ENCODE data around the gene ZDHHC8.

Gene ZDHHC8

DNA sequence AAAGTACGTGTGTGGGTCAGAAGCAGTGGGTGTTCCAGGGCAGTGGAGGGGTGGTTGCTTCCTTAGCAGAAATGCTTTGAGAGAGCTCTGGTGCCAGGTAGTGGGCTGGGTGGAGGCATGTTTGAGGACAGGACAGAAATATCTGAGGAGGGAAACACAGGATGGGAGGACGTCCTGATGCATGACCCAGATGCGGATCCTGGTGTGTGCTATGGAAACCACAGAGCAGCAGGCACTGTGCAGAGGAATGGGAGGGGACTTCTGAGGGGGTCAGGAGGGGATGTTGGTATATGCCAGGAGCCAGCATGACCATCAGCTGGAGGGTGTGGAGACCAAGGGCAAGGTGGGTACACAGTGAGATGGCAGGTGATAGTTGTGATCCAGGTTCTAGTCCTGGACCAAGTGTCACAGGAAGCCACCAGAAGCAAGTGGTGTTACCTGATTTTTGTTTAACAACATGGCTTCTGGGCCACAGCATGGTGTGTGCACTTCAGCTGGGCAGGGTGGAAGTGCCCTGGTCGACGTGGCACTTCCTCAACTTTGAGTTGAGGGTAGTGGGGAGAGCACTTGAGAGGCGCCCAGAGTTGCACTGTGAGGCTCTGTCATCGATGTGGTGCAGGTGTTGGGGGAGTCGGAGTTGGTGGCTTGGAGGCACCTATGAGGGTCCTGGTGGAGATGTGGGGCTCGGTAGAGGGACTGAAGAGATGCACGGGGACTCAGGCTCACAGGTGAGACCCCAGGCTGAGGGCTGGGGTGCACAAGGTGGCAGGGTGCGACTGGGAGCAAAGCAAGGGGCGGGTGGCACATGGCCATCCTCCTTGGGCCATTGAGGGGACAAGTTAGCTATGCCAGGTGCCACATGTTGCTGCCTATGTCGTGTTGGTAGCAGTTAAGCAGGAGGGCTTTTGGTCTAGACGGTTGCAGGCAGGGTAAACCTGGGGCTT, 44.0 kb upstream of the ZDHHC8 start:
- H2BK120ac ChIP-seq (ENCODE audit: low read depth, low read length), result peak overlapping the region; percentile 24
- no peak overlapping the region for H3K27ac ChIP-seq (replicated peaks; ENCODE audit: low read length)
- DNase-seq (ENCODE audit: low spot score), result no peak
- no peak overlapping the region for H3K14ac ChIP-seq (ENCODE audit: low read length)
- no peaks in the 10 kb centered on the region for H3K9me3 ChIP-seq (replicated peaks in 1 of 2; ENCODE audit: control insufficient read depth in 2 of 2, insufficient read depth in 1 of 2, low read depth in 1 of 2, low read length in 2 of 2)
- no peak overlapping the region for H2BK12ac ChIP-seq (ENCODE audit: low read length)
- no peak overlapping the region for H4K91ac ChIP-seq (ENCODE audit: low read depth, low read length, poor library complexity)
- no peak overlapping the region for H2AK5ac ChIP-seq (ENCODE audit: low read depth, low read length)
- H3K4me2 ChIP-seq (ENCODE audit: insufficient read depth, low read length, poor library complexity, severe bottlenecking), result no peak overlapping the region
- H4K8ac ChIP-seq (ENCODE audit: low read depth, low read length), result no peak overlapping the region
- H3K9ac ChIP-seq (ENCODE audit: low read depth, low read length, poor library complexity), result peak overlapping the region; percentile 56
- H3K4me1 ChIP-seq (ENCODE audit: control insufficient read depth in 2 of 2, insufficient read depth in 1 of 2, low read depth in 1 of 2, low read length in 2 of 2), result peaks cover 11 to 13% of the 10 kb centered on the region in 2 donors
- peak overlapping the region; percentile 48 for H2BK5ac ChIP-seq (ENCODE audit: low read length)
- no CpG with 5 or more reads among the region's 14 CpGs for WGBS, 2 donors (ENCODE audit: extremely low coverage in 2 of 2, insufficient read length in 2 of 2, insufficient replicate concordance in 1 of 2)
- no peak overlapping the region for H2AFZ ChIP-seq (ENCODE audit: low read length)
- H2BK15ac ChIP-seq (ENCODE audit: low read length), result no peak overlapping the region
- H3K79me1 ChIP-seq (ENCODE audit: low read depth, low read length), result peaks cover 52% of the 10 kb centered on the region
- H3K36me3 ChIP-seq (replicated peaks in 1 of 2; ENCODE audit: control insufficient read depth in 2 of 2, insufficient read depth in 2 of 2, low read length in 2 of 2), result peaks cover 71 to 100% of the 10 kb centered on the region in 2 donors
- no peak overlapping the region for H3K18ac ChIP-seq (ENCODE audit: low read length)
- no peak overlapping the region for H3K4ac ChIP-seq (ENCODE audit: low read length)
- peak overlapping the region; percentile 77 for H3K23ac ChIP-seq (ENCODE audit: low read depth, low read length, poor library complexity)
- peak overlapping the region in 1 of 2 donors; percentile 12 for H3K4me3 ChIP-seq (ENCODE audit: low read length in 2 of 2)
- H3K27me3 ChIP-seq (ENCODE audit: control insufficient read depth in 3 of 3, insufficient read depth in 3 of 3, low read depth in 1 of 3, low read length in 3 of 3), result no peaks in the 10 kb centered on the region

GRCh38 chr22:20088263-20088648, 43.3 kb upstream of the ZDHHC8 start:
- no peak overlapping the region for H4K91ac ChIP-seq (ENCODE audit: low read depth, low read length, poor library complexity)
- H3K27ac ChIP-seq (replicated peaks; ENCODE audit: low read length), result no peak overlapping the region
- peak overlapping the region; percentile 77 for H3K23ac ChIP-seq (ENCODE audit: low read depth, low read length, poor library complexity)
- no peak overlapping the region for H3K4me3 ChIP-seq (ENCODE audit: low read length in 2 of 2)
- H3K27me3 ChIP-seq (ENCODE audit: control insufficient read depth in 3 of 3, insufficient read depth in 3 of 3, low read depth in 1 of 3, low read length in 3 of 3), result no peaks in the 10 kb centered on the region
- no peak overlapping the region for H2BK12ac ChIP-seq (ENCODE audit: low read length)
- no peak overlapping the region for H2BK15ac ChIP-seq (ENCODE audit: low read length)
- peaks cover 70 to 100% of the 10 kb centered on the region in 2 donors for H3K36me3 ChIP-seq (replicated peaks in 1 of 2; ENCODE audit: control insufficient read depth in 2 of 2, insufficient read depth in 2 of 2, low read length in 2 of 2)
- no peaks in the 10 kb centered on the region for H3K9me3 ChIP-seq (replicated peaks in 1 of 2; ENCODE audit: control insufficient read depth in 2 of 2, insufficient read depth in 1 of 2, low read depth in 1 of 2, low read length in 2 of 2)
- H3K14ac ChIP-seq (ENCODE audit: low read length), result no peak overlapping the region
- H2AK5ac ChIP-seq (ENCODE audit: low read depth, low read length), result no peak overlapping the region
- H4K8ac ChIP-seq (ENCODE audit: low read depth, low read length), result no peak overlapping the region
- no CpG with 5 or more reads among the region's 8 CpGs for WGBS, 2 donors (ENCODE audit: extremely low coverage in 2 of 2, insufficient read length in 2 of 2, insufficient replicate concordance in 1 of 2)
- no peak for DNase-seq (ENCODE audit: low spot score)
- peak overlapping the region; percentile 24 for H2BK120ac ChIP-seq (ENCODE audit: low read depth, low read length)
- no peak overlapping the region for H2BK5ac ChIP-seq (ENCODE audit: low read length)
- no peak overlapping the region for H3K18ac ChIP-seq (ENCODE audit: low read length)
- H2AFZ ChIP-seq (ENCODE audit: low read length), result no peak overlapping the region
- no peak overlapping the region for H3K4ac ChIP-seq (ENCODE audit: low read length)
- no peak overlapping the region for H3K9ac ChIP-seq (ENCODE audit: low read depth, low read length, poor library complexity)
- H3K4me1 ChIP-seq (ENCODE audit: control insufficient read depth in 2 of 2, insufficient read depth in 1 of 2, low read depth in 1 of 2, low read length in 2 of 2), result peaks cover 6 to 9% of the 10 kb centered on the region in 2 donors
- H3K79me1 ChIP-seq (ENCODE audit: low read depth, low read length), result peaks cover 52% of the 10 kb centered on the region
- H3K4me2 ChIP-seq (ENCODE audit: insufficient read depth, low read length, poor library complexity, severe bottlenecking), result no peak overlapping the region

DNA sequence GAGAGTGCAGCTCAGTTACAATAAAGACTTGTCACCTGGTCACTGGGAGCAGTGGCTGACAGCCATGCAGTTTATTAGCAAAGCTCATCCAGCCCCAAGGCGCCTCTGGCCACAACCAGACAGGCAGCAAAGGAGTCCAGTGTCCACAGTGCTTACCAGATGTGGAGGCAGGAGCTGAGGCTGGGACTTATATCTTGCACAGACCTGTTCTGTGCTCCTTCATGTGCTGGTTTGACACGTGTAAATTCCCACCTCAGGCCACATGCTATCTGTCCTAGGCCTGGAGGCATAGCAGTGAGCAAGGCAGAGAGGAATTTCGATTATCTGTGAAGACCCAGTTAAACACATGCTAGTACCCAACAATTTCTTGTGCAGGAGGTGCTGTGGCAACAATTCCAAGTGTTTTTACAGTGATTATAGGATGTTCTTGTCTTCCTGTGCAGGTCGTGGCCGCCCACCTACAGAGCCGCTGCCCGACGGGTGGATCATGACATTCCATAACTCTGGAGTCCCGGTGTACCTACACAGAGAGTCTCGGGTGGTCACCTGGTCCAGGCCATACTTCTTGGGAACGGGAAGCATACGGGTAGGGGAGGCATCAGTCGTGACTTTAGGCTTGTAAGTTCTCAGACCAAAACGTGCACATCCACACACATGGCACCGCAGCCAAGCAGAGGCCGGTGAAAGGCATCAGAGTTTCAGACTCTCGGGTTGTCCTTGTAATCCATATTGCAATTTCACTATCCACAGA, 42.2 kb upstream of the ZDHHC8 start:
- H3K18ac ChIP-seq (ENCODE audit: low read length), result no peak overlapping the region
- no peak overlapping the region for H4K91ac ChIP-seq (ENCODE audit: low read depth, low read length, poor library complexity)
- no peak overlapping the region for H3K23ac ChIP-seq (ENCODE audit: low read depth, low read length, poor library complexity)
- H3K9me3 ChIP-seq (replicated peaks in 1 of 2; ENCODE audit: control insufficient read depth in 2 of 2, insufficient read depth in 1 of 2, low read depth in 1 of 2, low read length in 2 of 2), result no peaks in the 10 kb centered on the region
- no peak for DNase-seq (ENCODE audit: low spot score)
- peak overlapping the region; percentile 10 for H2BK5ac ChIP-seq (ENCODE audit: low read length)
- H2AK5ac ChIP-seq (ENCODE audit: low read depth, low read length), result no peak overlapping the region
- H3K79me1 ChIP-seq (ENCODE audit: low read depth, low read length), result peaks cover 52% of the 10 kb centered on the region
- no peak overlapping the region for H2BK12ac ChIP-seq (ENCODE audit: low read length)
- H3K27ac ChIP-seq (replicated peaks; ENCODE audit: low read length), result no peak overlapping the region
- peaks cover 81 to 100% of the 10 kb centered on the region in 2 donors for H3K36me3 ChIP-seq (replicated peaks in 1 of 2; ENCODE audit: control insufficient read depth in 2 of 2, insufficient read depth in 2 of 2, low read length in 2 of 2)
- no peak overlapping the region for H4K8ac ChIP-seq (ENCODE audit: low read depth, low read length)
- H3K4me1 ChIP-seq (ENCODE audit: control insufficient read depth in 2 of 2, insufficient read depth in 1 of 2, low read depth in 1 of 2, low read length in 2 of 2), result peaks cover 0 to 5% of the 10 kb centered on the region in 2 donors
- no peak overlapping the region for H2BK15ac ChIP-seq (ENCODE audit: low read length)
- H3K9ac ChIP-seq (ENCODE audit: low read depth, low read length, poor library complexity), result no peak overlapping the region
- H3K4me3 ChIP-seq (ENCODE audit: low read length in 2 of 2), result no peak overlapping the region
- no CpG with 5 or more reads among the region's 17 CpGs for WGBS, 2 donors (ENCODE audit: extremely low coverage in 2 of 2, insufficient read length in 2 of 2, insufficient replicate concordance in 1 of 2)
- H2AFZ ChIP-seq (ENCODE audit: low read length), result no peak overlapping the region
- no peaks in the 10 kb centered on the region for H3K27me3 ChIP-seq (ENCODE audit: control insufficient read depth in 3 of 3, insufficient read depth in 3 of 3, low read depth in 1 of 3, low read length in 3 of 3)
- H2BK120ac ChIP-seq (ENCODE audit: low read depth, low read length), result no peak overlapping the region
- no peak overlapping the region for H3K14ac ChIP-seq (ENCODE audit: low read length)
- no peak overlapping the region for H3K4ac ChIP-seq (ENCODE audit: low read length)
- H3K4me2 ChIP-seq (ENCODE audit: insufficient read depth, low read length, poor library complexity, severe bottlenecking), result no peak overlapping the region
